GM12878 (cell line): ENCODE results near the gene CASR. TPM values are rescaled to one million over a fixed set of nuclear protein-coding genes. Genes with fewer than 3 reads are reported as not detected.

Source experiments
- ASH2L ChIP-seq: fragments of 300-600, 200-600 bp; sonication (generic); IDR thresholded peaks from 2 replicates; pipeline ENCODE4 v1.6.1; 2017; ENCODE audit warnings: low read depth, mild to moderate bottlenecking, borderline replicate concordance
- BACH1 ChIP-seq: fragments of 450-650 bp; IDR thresholded peaks from 2 replicates; pipeline ENCODE4 v1.6.1; 2017; ENCODE audit warnings: mild to moderate bottlenecking, borderline replicate concordance
- CEBPB ChIP-seq, 2 experiments: fragments of 150-350 bp in 1 of 2; IDR thresholded peaks; 2 replicates each; pipeline ENCODE4 v1.6.1; 2012 to 2014; ENCODE audit warnings: low read depth in 2 of 2, low read length in 2 of 2, borderline replicate concordance in 1 of 2, inconsistent platforms in 1 of 2
- FOXM1 ChIP-seq: IDR thresholded peaks from 2 replicates; pipeline ENCODE4 v1.6.1; 2012; ENCODE audit warnings: low read depth, mild to moderate bottlenecking, inconsistent platforms, low read length, moderate library complexity
- HCFC1 ChIP-seq: fragments of 150-350 bp; IDR thresholded peaks from 2 replicates; pipeline ENCODE4 v1.6.1; 2014; ENCODE audit warnings: low read length
- JUND ChIP-seq: IDR thresholded peaks from 2 replicates; pipeline ENCODE4 v1.6.1; 2012; ENCODE audit warnings: low read depth, mild to moderate bottlenecking, low read length, improper control_type of control experiment, moderate library complexity
- MTA3 ChIP-seq: IDR thresholded peaks from 2 replicates; pipeline ENCODE4 v1.6.1; 2012; ENCODE audit warnings: low read length, inconsistent platforms, borderline replicate concordance
- MYB ChIP-seq: fragments of 150-350 bp; IDR thresholded peaks from 2 replicates; pipeline ENCODE4 v1.6.1; 2014; ENCODE audit warnings: mild to moderate bottlenecking, low read depth, low read length, borderline replicate concordance
- NFYA ChIP-seq: IDR thresholded peaks from 2 replicates; pipeline ENCODE4 v1.6.1; 2011; ENCODE audit warnings: low read depth, mild to moderate bottlenecking, low read length, improper control_type of control experiment, borderline replicate concordance
- NFYB ChIP-seq: IDR thresholded peaks from 2 replicates; pipeline ENCODE4 v1.6.1; 2011; ENCODE audit warnings: low read depth, mild to moderate bottlenecking, low read length, improper control_type of control experiment, moderate library complexity; ENCODE audit not compliant: insufficient read depth
- POLR2AphosphoS5 ChIP-seq: IDR thresholded peaks from 2 replicates; pipeline ENCODE4 v1.6.1; 2011; ENCODE audit warnings: mild to moderate bottlenecking, low read length, inconsistent platforms
- POU2F2 ChIP-seq: IDR thresholded peaks from 3 replicates; pipeline ENCODE4 v1.6.1; 2011; ENCODE audit warnings: low read depth, mild to moderate bottlenecking, low read length, borderline replicate concordance
- RUNX3 ChIP-seq: IDR thresholded peaks from 2 replicates; pipeline ENCODE4 v1.6.1; 2012; ENCODE audit warnings: low read length, inconsistent platforms
- SMARCA5 ChIP-seq: fragments of 450-650 bp; IDR thresholded peaks from 2 replicates; pipeline ENCODE4 v1.6.1; 2017; ENCODE audit warnings: mild to moderate bottlenecking
- SRF ChIP-seq, 2 experiments: IDR thresholded peaks; 2 replicates each; pipeline ENCODE4 v1.6.1; 2011; ENCODE audit warnings: low read depth in 2 of 2, low read length in 2 of 2, mild to moderate bottlenecking in 1 of 2, moderate library complexity in 1 of 2
- ZBED1 ChIP-seq: IDR thresholded peaks from 2 replicates; pipeline ENCODE4 v1.6.1; 2016; ENCODE audit warnings: borderline replicate concordance
- ZNF24 ChIP-seq: fragments of 450-650 bp; IDR thresholded peaks from 2 replicates; pipeline ENCODE4 v1.6.1; 2017; ENCODE audit warnings: antibody characterized with exemption, mild to moderate bottlenecking
- ZNF384 ChIP-seq: IDR thresholded peaks from 2 replicates; pipeline ENCODE4 v1.6.1; 2012; ENCODE audit warnings: low read depth, mild to moderate bottlenecking, low read length, improper control_type of control experiment, borderline replicate concordance
- polyA plus RNA-seq, 11 experiments: library from polyadenylated mRNA; depleted of rRNA in 4 of 11; unstranded in 6 of 11; stranded (reverse) in 5 of 11; fragments of >200 nt; fragmentation: Nextera tagmentation in 4 of 11; fragmentation: Illumina TruSeq in 1 of 11; extraction: Ambion mirVana in 4 of 11; extraction: Trizol in 1 of 11; gene quantifications; 1 replicate in 1 of 11; 2 replicates in 10 of 11; pipeline versions ENCODE4 v1.2.1 to v1.2.3, GENCODE V29; 2011 to 2016; ENCODE audit warnings: inconsistent platforms in 2 of 11, missing spikeins in 2 of 11, low read depth in 1 of 11
- total RNA-seq, 4 experiments: library from RNA; depleted of rRNA in 3 of 4; stranded (reverse); fragments of >200 nt in 3 of 4; fragmentation: Illumina TruSeq in 1 of 4; extraction: Trizol in 1 of 4; gene quantifications; 2 replicates each; pipeline versions ENCODE4 v1.2.1 to v1.2.3, GENCODE V29; 2013 to 2021
- TF ChIP-seq, protein P1 (sequence below): fragments of 450-650 bp; IDR thresholded peaks from 2 replicates; pipeline ENCODE4 v1.6.1; 2017; ENCODE audit warnings: mild to moderate bottlenecking, moderate library complexity
- TF ChIP-seq, protein P2 (sequence below): fragments of 450-650 bp; IDR thresholded peaks from 2 replicates; pipeline ENCODE4 v1.6.1; 2017; ENCODE audit warnings: mild to moderate bottlenecking, moderate library complexity
- TF ChIP-seq, protein P3 (sequence below): fragments of 450-650 bp; IDR thresholded peaks from 2 replicates; pipeline ENCODE4 v1.6.1; 2016; ENCODE audit warnings: mild to moderate bottlenecking

CASR gene
- total and polyA plus RNA-seq, 10 of the 15 experiments (the other 5 are each of a cell fraction or from before 2014, with no cell fraction given): 0.04 to 0.37 (median 0.11) TPM

DNA sequence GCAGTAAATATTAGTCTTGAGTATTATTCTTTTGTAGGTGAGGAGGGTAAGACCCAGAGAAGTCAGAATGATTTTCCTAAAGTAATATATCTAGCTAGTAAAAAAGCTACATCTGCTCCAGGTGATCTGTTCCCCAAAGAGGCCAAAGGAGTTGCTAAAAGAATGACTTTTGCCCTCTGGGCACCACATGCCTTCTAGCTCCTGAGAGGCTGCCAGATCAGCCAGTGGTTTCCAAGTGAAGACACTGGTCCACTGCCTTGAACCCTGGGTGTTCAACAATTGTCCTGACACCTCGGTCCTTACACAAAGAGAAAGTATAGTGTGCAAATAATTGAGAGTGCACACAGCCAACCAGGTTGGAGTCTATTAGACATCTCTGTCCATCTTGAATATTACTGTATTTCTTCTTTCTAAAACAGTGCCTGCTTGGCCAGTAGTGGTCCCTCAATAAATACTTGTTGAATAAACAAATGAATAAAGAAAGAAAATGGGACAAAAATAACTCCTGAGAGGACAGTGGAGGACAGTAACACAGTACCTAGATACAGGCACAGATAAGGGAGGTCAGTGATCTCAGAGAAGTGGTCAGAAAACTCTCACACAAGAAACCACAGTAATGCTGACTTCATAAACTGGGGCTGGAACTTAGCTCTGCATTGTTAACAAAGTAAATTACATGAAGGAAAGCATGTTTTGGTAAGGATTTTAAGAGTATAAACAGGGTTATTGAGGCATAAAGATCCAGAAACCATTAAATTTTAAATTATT, 85.0 kb downstream of the CASR start (continued):
- TF ChIP-seq, protein P1, sequence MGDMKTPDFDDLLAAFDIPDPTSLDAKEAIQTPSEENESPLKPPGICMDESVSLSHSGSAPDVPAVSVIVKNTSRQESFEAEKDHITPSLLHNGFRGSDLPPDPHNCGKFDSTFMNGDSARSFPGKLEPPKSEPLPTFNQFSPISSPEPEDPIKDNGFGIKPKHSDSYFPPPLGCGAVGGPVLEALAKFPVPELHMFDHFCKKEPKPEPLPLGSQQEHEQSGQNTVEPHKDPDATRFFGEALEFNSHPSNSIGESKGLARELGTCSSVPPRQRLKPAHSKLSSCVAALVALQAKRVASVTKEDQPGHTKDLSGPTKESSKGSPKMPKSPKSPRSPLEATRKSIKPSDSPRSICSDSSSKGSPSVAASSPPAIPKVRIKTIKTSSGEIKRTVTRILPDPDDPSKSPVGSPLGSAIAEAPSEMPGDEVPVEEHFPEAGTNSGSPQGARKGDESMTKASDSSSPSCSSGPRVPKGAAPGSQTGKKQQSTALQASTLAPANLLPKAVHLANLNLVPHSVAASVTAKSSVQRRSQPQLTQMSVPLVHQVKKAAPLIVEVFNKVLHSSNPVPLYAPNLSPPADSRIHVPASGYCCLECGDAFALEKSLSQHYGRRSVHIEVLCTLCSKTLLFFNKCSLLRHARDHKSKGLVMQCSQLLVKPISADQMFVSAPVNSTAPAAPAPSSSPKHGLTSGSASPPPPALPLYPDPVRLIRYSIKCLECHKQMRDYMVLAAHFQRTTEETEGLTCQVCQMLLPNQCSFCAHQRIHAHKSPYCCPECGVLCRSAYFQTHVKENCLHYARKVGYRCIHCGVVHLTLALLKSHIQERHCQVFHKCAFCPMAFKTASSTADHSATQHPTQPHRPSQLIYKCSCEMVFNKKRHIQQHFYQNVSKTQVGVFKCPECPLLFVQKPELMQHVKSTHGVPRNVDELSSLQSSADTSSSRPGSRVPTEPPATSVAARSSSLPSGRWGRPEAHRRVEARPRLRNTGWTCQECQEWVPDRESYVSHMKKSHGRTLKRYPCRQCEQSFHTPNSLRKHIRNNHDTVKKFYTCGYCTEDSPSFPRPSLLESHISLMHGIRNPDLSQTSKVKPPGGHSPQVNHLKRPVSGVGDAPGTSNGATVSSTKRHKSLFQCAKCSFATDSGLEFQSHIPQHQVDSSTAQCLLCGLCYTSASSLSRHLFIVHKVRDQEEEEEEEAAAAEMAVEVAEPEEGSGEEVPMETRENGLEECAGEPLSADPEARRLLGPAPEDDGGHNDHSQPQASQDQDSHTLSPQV: peak; percentile 47; the same call in 1 of the 2 replicates
- peak; percentile 75; the same call in 1 of the 2 replicates for TF ChIP-seq ZBED1
- TF ChIP-seq SRF (IDR thresholded peaks at IDR 0.05; ENCODE audit: low read depth in 2 of 2, low read length in 2 of 2): no peak
- TF ChIP-seq, protein P2, sequence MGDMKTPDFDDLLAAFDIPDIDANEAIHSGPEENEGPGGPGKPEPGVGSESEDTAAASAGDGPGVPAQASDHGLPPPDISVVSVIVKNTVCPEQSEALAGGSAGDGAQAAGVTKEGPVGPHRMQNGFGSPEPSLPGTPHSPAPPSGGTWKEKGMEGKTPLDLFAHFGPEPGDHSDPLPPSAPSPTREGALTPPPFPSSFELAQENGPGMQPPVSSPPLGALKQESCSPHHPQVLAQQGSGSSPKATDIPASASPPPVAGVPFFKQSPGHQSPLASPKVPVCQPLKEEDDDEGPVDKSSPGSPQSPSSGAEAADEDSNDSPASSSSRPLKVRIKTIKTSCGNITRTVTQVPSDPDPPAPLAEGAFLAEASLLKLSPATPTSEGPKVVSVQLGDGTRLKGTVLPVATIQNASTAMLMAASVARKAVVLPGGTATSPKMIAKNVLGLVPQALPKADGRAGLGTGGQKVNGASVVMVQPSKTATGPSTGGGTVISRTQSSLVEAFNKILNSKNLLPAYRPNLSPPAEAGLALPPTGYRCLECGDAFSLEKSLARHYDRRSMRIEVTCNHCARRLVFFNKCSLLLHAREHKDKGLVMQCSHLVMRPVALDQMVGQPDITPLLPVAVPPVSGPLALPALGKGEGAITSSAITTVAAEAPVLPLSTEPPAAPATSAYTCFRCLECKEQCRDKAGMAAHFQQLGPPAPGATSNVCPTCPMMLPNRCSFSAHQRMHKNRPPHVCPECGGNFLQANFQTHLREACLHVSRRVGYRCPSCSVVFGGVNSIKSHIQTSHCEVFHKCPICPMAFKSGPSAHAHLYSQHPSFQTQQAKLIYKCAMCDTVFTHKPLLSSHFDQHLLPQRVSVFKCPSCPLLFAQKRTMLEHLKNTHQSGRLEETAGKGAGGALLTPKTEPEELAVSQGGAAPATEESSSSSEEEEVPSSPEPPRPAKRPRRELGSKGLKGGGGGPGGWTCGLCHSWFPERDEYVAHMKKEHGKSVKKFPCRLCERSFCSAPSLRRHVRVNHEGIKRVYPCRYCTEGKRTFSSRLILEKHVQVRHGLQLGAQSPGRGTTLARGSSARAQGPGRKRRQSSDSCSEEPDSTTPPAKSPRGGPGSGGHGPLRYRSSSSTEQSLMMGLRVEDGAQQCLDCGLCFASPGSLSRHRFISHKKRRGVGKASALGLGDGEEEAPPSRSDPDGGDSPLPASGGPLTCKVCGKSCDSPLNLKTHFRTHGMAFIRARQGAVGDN: peak; percentile 34
- no peak for TF ChIP-seq MTA3
- TF ChIP-seq RUNX3: peak; percentile 93
- TF ChIP-seq MYB: no peak
- TF ChIP-seq POU2F2: no peak
- TF ChIP-seq POLR2AphosphoS5: no peak
- TF ChIP-seq NFYB: no peak
- no peak for TF ChIP-seq ZNF384
- no peak for TF ChIP-seq CEBPB (IDR thresholded peaks at IDR 0.05; ENCODE audit: borderline replicate concordance in 1 of 2, low read depth in 2 of 2, low read length in 2 of 2)
- TF ChIP-seq ZNF24: peak; percentile 40; the same call in 1 of the 2 replicates
- TF ChIP-seq, protein P3, sequence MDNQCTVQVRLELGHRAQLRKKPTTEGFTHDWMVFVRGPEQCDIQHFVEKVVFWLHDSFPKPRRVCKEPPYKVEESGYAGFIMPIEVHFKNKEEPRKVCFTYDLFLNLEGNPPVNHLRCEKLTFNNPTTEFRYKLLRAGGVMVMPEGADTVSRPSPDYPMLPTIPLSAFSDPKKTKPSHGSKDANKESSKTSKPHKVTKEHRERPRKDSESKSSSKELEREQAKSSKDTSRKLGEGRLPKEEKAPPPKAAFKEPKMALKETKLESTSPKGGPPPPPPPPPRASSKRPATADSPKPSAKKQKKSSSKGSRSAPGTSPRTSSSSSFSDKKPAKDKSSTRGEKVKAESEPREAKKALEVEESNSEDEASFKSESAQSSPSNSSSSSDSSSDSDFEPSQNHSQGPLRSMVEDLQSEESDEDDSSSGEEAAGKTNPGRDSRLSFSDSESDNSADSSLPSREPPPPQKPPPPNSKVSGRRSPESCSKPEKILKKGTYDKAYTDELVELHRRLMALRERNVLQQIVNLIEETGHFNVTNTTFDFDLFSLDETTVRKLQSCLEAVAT: 0 out of 2 replicates have a peak, but pooled peaks have one; percentile 53
- no peak for TF ChIP-seq BACH1
- no peak for TF ChIP-seq NFYA
- no peak for TF ChIP-seq HCFC1
- TF ChIP-seq JUND: no peak
- TF ChIP-seq SMARCA5: no peak
- TF ChIP-seq ASH2L: no peak
- TF ChIP-seq FOXM1: peak; percentile 70; the same call in 1 of the 2 replicates
